HuH-7.5 (cell line): ENCODE results near the gene BABAM2.
"Not testable (repeated sequence)": the region's sequence is repeated elsewhere in the genome, so short reads cannot be mapped to it uniquely, and the experiment has no call there.

Source experiments
- DNase-seq: peaks from one replicate; pipeline ENCODE4 v3.0.0; 2011; ENCODE audit warnings: low spot score

The BABAM2 gene

DNA sequence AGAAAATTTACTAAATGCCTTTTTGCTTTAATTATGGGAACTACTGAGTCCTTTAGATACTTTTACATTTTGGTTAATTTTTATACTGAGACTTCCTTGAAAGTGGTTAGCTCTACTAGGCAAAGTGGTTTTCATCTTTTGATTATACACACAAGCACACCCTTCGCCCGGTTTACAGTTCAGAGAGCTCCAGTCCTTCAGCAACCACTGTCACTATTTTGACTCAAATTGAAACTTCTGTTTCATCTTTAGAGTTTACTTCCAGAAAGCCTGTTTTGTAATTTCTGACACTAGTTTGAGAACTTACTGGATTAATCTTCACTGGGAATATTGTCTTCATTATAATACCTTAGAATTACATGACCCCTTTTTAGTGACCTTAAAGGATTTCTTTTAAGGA is 361.8 kb downstream of the BABAM2 start:
- no peak for DNase-seq

DNA sequence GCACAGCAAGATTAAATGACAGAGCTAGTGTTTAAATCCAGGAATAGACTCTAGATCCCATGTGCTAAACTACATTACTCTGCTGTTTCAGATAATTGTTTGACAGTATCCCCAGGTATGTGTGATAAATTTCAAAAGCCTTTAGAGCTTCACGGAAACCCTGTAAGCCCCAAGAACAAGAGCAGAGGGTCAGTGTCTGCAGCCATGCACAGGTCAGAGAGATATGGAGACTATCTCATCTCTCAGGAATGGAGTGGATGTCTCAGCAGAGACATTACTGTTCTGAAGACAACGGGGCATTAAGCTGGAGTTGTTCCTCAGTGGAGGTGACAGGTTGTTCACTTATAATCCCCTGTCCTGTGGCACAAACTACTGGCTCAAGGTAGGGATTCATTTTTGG is 363.0 kb downstream of the BABAM2 start:
- DNase-seq, result no peak

DNA sequence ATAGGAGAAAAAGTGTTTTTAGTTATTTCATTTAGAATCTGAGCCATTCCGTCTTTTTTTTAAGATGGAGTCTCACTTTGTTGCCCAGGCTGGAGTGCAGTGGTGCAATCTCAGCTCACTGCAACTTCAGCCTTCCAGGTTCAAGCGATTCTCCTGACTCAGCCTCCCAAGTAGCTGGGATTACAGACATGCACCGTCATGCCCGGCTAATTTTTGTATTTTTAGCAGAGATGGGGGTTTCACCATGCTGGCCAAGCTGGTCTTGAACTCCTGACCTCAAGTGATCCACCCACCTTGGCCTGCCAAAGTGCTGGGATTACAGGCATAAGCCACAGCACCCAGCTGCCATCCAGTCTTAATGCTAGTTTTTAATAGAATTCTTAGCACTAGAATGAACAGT is 364.7 kb downstream of the BABAM2 start:
- not testable (repeated sequence) for DNase-seq

DNA sequence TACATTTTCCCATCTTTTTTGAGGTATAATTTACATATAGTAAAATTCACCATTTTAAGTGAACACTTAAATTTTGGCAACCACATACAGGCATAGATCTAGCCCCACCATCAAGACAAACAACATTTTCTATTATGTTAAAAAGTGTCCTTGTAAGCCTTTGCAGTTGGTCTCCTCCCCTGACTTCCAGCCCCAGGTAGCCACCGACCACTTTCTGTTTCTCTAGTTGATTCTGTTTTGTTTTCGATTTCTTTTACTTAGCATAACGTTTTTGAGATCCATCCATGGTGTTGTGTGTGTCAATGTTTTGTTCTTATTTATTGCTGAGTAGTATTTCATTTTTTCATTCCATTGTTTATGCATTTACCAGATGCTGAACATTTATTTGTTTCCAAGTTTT is 366.7 kb downstream of the BABAM2 start:
- DNase-seq, result no peak

DNA sequence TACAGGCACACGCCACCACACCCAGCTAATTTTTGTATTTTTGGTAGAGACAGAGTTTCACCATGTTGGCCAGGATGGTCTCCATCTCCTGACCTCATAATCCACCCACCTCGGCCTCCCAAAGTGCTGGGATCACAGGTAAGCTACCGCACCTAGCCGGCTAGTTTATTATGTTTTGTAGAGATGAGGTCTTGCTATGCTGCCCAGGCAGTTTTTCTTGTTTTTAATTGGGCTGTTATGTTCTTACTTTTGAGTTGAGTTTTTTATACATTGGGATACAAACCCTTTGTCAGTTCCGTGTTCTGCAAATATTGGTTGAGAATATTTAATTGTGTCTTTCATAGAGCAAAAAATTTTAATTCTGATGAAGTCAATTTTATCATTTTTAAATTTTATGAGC is 368.7 kb downstream of the BABAM2 start:
- DNase-seq, result not testable (repeated sequence)

DNA sequence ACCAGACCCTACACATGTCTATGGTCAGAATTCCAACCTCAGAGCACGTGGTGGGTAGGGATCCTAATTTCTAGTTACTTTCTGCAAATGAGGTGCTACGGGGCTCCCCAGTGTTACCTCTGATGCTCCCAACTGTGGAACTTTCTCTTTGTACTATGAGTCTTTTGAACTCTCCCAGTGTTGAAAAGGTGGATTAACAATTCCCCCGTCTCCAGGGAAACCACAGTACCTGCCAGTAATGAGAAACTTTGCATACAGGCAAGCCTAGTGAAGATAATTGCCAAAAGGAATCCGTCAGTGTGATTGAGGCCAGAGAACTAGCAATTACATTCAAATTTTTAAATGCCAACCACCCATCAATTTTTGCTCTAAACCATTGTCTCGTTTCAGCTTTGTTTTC is 373.2 kb downstream of the BABAM2 start:
- no peak for DNase-seq

DNA sequence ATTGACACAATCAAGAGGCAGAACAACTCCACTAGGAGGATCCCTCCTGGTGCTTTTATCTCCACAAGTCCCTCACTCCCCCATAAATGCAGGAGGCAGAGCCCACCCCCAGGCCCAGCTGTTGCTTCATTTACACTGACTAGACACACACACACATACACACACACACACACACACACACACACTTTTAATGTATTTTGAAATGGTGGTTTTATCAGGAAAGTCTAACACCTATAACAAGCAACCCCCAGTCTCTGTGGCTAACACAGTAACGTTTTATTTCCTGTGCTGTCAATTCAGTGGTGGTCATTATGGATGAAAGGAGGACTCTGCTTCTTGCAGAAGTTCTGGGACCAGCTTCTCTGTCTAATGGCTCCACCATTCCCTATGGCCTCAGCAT is 376.8 kb downstream of the BABAM2 start:
- no peak for DNase-seq

DNA sequence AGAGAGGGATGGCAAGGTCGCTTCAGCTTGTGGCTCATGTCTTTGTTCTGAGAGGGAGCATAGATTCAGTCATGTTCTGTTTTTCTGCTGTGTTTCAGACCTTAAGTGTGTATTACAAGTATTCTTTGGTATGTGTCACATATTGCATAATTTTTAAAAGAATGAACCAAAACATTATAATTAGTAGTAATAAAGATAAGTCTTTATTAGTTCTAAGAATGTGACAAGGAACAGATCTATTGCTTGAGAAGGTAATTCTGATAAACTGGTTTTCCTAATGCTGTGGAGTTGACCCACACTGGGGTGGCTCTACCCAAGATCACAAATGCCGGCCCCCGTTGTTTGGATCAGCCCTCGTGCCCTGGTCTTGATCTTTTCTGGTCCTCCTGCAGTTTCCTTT is 377.9 kb downstream of the BABAM2 start:
- DNase-seq, result no peak

DNA sequence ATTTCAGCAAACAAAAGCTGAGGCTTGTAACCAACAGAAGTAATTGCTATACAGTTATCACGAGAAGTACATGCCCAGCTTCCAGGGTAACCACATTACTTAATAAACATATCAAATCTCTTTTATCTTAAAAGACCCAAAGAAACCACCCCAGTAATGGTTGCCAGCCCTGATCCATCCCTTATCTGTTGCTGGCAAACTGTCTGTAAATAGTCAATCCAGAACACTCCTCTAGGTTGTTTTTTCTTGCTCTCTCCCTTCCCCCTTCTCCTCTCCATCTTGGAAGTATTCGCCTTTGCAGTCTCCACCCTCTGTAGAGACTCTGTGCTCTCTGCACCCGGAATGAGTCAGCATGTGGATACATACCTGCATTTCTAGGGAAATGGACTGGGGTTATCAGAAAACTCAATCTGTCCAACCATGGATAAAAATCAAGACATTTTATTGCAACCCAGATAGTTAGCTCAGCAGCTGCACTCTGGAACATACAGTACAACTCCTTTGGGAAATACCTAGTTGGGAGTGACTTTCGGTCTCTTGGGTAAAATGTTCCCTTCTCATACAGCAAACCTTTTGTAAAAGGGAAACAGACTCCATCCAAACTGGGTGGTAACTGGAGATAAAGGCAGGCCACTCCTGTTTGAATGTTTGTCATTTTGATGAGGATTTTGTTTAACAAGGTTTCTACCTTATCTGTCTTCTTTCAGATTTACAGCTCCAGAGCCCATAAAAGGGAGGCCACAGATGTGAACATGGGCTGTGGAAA is 378.7 kb downstream of the BABAM2 start:
- peak; percentile 27 for DNase-seq

DNA sequence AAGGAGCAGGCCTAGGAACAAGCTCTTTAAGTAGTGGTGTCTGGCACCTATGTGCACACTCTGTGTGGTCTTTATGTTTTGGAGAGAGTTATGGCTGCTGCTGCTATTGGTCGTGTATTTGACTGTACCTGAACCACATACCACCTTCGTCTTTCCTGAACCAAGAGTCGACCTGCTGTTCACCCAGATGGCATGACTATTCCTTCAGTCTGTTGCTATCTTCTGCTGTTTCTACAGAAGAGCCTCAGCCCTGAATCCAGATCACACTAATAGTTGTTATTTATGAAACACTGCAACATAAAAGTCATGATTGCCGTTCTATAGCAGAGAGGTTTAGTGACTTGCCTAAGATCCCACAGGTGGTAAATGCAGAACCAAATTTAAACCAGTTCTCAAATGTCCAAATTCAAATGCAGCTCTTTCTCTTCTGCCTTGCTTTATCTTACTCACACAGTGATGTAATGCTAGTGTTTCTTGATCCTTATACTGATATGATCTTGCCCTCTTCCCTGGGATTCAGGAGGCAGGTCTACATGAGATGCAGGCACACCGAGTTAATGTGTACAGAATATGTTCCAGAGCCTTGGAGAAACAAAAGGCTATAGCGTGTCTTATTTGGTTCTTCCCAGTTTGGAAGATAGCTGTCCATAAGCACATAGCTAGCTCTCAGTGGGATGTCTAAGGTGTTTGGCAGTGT is 380.1 kb downstream of the BABAM2 start:
- no peak for DNase-seq

DNA sequence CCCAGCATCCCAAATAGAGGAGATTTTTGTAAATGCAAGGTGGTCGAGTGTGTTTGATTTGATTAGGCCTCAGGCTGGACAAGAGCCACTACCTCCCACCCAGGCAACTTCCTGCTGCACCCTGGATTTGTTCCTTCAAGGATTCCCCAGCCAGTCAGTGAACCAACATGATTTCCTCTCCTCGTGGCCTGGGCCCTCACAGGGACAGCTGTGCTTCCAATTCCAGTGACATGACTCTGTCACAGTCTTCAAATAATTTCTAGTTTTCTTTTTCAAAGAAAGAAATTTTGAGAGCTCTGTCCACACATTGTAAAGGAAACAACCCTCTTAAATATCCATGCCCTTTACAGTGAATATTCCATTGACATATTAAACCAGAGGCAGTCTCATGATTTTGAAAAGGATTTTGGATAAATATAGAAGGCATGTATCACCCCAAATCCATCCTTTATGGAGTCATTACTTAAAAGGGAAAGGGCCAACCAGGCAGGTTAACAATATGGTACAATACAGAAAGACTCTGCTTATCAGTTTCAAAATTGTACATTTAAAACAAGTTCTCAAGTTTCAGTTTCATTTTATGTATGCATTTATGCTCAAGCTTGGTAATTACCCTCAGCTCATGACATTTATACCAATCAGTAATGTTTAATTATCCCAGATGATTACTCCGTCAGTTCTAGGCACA is 380.8 kb downstream of the BABAM2 start:
- DNase-seq, result no peak

DNA sequence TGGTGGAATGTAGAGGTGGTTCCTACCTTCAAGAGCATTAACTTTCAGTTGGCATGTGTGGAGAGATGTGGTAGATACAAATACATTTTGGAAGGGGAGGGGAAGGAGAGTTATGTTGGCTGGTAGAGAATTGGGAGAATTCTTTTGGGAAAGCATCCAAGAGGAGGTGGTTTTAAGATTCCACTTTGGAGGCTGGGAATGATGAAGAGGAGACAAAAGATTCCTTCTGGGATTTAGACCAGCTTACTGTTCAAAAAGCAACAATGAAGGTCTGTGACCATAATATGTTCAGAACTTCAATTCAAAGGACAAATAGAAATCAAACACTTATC is 381.4 kb downstream of the BABAM2 start:
- no peak for DNase-seq

DNA sequence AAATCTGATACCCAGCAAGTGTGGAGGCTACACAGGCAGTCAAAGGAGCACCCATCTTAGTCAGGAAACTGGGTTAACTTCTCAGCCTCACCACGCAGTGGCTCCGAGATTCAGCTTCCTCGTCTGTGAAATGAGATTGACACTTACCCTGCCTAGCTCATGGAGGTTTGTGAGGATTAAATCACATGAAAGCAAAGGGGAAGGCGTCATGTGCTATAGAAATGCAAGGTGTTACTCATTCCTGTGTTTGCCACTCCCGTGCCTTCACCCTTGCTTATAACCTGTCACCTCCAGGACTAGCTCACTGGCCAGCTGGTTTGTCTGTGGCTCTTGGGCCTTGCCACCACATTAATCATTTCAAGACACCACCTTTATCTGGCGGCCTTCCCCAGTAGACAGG is 383.2 kb downstream of the BABAM2 start:
- no peak for DNase-seq

DNA sequence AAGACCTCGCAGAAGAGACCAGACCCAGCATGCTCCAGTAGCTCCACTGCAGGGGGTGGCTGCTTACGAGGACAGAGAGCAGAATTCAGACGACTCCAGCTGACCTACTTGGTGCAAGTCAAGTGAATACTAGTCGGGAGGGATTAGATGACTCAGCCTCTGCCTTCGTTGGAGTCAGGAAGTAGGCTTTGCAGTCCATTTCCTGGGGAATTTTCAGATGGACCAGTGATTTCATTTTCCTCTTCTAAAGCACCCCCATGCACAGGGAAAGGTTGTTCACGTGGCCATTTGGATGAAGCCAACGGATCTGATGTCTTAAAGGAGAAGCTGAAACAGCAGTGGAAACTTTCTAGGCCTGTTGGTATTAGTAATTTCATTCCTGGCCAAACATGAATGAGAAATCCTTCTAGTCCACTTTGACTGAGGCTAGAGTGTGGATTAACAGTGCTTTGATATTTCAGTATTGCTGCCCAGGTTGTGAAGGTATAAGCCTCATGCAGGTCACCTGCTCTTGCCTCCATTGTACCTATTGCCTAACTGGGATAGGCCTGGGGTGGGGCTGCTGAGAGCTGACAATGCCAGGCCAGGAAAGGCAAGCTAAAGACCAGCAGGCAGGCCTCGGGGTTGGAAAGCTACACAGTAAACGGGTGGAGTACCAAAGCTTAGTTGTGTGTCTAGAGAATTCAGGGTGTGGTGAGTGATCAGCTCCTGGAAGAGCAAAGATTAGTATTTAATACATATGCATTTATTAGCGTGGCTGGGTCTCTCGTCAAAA is 384.6 kb downstream of the BABAM2 start:
- no peak for DNase-seq

DNA sequence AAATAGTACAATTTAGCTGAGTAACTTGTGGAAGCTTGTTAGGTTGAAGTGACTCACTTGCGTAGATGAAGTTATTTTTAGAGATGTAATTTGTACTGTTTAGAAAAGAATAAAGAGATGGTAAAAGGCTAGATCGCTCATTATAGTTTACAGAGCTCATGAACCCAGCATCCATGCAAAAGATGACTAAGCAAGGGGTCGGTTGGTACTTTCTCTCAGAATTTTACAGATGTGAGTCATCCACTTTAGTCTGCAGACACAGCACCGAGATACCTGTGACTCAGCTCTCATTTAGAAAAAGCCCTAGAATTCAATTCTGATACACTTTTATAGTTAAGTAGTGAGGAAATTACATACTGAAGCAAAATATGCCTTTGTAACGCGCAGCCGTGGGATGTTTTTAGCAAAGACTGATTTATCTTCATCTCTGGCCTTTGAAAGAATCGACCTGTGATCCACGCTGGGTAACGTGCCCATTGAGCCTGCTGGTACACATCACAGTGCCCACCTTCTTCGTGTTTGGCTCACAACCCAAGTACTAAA is 385.6 kb downstream of the BABAM2 start:
- DNase-seq, result no peak

DNA sequence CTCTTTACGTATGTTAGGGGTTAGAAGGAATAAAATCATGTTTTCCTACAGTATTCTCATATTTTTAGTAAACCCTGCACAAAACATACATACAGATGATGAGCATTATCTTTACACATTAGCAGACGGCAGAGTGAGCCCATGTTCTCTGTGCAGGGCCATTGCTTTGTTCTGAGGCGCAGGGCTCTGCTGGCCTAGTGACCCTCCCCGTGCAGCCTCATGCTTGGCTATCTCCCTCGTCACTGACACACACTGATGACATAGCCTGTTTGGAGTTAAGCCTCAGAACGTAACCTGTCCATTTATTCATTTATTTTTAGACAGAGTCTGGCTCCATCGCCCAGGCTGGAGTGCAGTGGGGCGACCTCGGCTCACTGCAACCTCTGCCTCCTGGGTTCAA is 386.3 kb downstream of the BABAM2 start:
- no peak for DNase-seq

DNA sequence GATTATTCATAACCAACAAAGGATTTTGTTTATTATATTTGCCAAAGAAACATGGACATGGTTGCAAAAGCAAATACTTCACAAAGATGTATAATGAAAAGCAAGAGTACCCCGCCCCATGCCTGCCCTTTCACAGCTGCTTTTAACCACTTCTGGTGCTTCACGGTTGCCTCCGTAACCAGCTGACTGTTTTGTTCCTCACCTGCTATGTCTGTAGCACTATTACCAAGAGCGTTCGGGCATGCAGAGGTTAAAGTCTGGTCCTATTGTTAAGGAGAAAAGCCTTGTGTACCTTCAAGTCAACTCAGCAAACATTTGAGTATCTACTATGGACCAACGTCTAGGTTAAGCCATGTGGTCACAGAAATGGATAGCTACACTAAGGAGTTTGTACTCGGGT is 386.9 kb downstream of the BABAM2 start:
- no peak for DNase-seq

DNA sequence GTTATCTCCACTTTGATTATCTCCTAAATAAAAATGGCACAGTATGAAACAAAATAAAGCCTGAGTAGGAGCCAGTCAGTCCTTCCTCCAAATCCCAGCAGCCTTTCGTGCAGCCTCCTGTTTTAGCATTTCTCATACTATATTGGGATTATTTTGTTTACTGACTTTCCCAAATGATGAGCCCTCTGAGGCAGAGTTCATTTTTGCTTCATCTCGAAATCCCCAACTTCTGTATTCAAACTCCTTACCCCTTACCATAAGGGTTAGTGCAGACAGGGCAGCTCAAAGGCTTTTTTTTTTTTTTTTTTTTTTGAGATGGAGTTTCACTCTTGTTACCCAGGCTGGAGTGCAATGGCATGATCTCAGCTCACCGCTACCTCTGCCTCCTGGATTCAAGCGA is 388.8 kb downstream of the BABAM2 start:
- DNase-seq, result no peak

DNA sequence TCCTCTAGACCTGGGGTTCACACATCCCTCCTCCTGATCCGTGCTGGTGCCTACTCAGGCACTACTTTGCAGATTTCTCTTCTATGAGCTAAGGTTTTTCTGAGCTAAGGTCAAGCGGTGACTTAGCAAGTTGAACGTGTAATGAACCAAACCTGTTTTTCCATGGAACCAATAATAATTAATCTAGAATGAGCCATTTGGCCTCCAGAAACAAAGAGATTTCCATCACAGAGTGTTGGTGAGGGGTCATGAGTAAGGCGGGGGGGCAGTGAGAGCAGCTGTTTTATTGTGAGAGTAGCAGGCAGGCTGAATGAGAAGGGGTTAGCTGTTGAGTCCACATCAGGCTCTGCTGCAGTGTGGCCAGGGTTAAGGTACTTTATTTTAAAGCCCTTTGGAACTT is 390.1 kb downstream of the BABAM2 start:
- no peak for DNase-seq

DNA sequence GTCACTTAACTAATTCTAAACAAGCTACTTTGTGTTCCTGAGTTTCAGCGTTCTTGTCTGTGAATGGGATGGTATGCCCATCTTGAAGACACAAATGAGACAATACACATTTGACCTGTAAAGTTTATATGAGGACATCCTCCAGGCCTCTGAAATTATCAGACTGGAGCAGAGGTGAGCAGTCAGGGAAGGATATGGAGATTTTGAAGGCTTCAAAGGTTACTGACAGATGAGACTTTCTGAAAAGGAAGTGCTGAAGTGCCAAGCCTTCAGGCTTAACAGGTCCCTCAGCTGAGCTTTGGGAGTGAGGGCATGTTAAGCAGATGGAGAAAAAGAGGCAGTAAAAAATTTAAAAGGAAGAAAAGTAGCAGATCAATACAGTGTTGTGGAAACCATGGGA is 391.2 kb downstream of the BABAM2 start:
- no peak for DNase-seq

DNA sequence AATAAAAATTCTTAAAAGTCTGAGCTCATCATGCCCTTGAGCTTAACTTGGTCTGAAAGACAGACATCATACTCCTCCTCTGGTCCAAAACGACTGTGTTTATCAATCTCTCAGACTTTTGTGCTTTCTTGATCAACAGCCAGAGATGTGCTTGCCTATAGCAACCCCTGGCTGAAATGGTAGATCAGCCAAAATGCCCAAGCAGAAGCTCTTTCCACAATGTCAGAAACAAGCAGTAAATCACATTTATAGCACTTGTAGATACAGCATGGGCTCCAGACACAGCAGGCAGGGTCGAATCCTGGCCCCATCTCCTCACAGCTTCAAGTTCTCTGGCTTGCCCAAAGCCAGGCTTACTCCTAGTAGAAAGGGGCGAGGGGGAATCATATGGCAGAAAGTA is 391.7 kb downstream of the BABAM2 start:
- DNase-seq, result no peak

DNA sequence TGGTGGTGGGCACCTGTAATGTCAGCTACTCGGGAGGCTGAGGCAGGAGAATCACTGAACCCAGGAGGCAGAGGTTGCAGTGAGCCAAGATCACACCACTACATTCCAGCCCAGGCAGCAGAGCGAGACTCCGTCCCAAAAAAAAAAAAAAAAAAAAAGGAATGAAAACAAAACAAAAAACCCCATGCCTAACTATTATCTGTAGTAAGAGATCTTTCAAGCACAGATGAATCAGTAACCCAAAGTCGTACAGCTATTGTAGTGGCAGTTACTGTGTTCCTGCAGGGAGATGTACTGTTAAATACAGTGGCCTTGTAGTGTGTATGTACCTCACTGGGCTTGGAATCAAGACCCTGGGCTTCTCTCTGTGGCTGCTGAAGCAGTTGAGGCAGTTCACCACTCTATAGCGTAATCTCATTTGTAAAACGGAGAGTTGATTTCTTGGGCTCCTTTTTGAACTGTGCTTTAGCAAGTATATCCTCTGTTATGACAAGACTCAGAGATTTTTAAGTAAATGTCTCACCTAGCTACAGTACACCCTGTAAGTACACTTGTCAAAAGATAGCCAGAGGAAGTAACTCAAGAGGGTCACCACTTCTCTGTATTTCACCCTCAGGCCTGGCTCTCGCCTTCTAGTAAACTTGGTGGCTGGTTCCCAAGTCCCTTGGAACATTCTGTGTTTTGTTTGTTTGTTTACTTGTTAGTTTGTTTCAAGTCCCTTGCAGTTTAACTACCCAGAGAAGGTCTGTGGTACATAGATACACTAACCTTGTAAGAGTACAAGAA is 392.5 kb downstream of the BABAM2 start:
- no peak for DNase-seq
